NOMO-1 treated with dmso at 0.1 percent for 144 hours (cell line): ENCODE data around the gene GIMAP6.
"Not testable (repeated sequence)": the region's sequence is repeated elsewhere in the genome, so short reads cannot be mapped to it uniquely, and the experiment has no call there.

Experiments
- DNase-seq: peaks from one replicate; lab custom pipeline; 2025; ENCODE audit not compliant: unreplicated experiment; lab: John Stamatoyannopoulos, UW

Gene GIMAP6

GRCh38 chr7:150586785-150587152 is 45.4 kb downstream of the GIMAP6 start:
- DNase-seq = no peak

GRCh38 chr7:150586068-150586784 is 46.0 kb downstream of the GIMAP6 start:
- DNase-seq = peak; percentile 59

- no peak for DNase-seq
These were observed 47.0 kb downstream of the GIMAP6 start for GRCh38 chr7:150585199-150585598.

- no peak for DNase-seq
These were observed 51.4 kb downstream of the GIMAP6 start for GRCh38 chr7:150580638-150581394.

GRCh38 chr7:150579979-150580637 is 52.1 kb downstream of the GIMAP6 start:
- DNase-seq = not testable (repeated sequence)
